ENCODE measurements around the gene ANXA2. TPM values are rescaled to one million over a fixed set of nuclear protein-coding genes. Genes with fewer than 3 reads are reported as not detected.

The ANXA2 gene
- total and polyA plus RNA-seq, 4 donors: 62.7 to 138 (median 107) TPM

GRCh38 chr15:60386615-60387014 lies 11.2 kb downstream of the ANXA2 start (continued):
- TF ChIP-seq ZBTB33 (IDR thresholded peaks at IDR 0.05) (no peak), JUND (IDR thresholded peaks at IDR 0.05) (no peak), NR2F2 (IDR thresholded peaks at IDR 0.05) (no peak), YY1 (IDR thresholded peaks at IDR 0.05) (no peak), RAD21 (IDR thresholded peaks at IDR 0.05) (no peak), ATF3 (IDR thresholded peaks at IDR 0.05) (no peak), SP1 (IDR thresholded peaks at IDR 0.05) (no peak), FOXA1 (IDR thresholded peaks at IDR 0.05) (no peak), FOXA2 (IDR thresholded peaks at IDR 0.05) (no peak), EGR1 (IDR thresholded peaks at IDR 0.05; ENCODE audit: low read depth in 2 of 2) (no peak)

- WGBS: 95% methylated on average over 7 of the region's 7 CpGs
- Histone ChIP-seq H3K4me3 (ENCODE audit: low read depth in 1 of 3, low read length in 3 of 3) (no peak overlapping the region), H3K9me3 (ENCODE audit: control insufficient read depth in 4 of 4, low read length in 3 of 4) (no peaks in the 10 kb centered on the region), H3K36me3 (ENCODE audit: control insufficient read depth in 4 of 4, insufficient read depth in 3 of 4, low read depth in 1 of 4, low read length in 3 of 4) (peaks cover 0 to 5% (median 1%) of the 10 kb centered on the region in 4 donors), H3K27me3 (ENCODE audit: control insufficient read depth in 4 of 4, insufficient read depth in 4 of 4, low read length in 3 of 4) (no peaks in the 10 kb centered on the region), H3K27ac (ENCODE audit: low read depth in 1 of 2, low read length in 2 of 2) (no peak overlapping the region), H3K4me1 (ENCODE audit: control insufficient read depth in 4 of 4, insufficient read depth in 4 of 4, low read length in 3 of 4) (peaks cover under 1 to 17% (median 10%) of the 10 kb centered on the region in 4 donors), H3K9ac (ENCODE audit: low read depth in 1 of 2, low read length in 2 of 2) (no peak overlapping the region)
- DNase-seq (ENCODE audit: low spot score): no peak
- no peak for TF ChIP-seq FOXA1 (IDR thresholded peaks at IDR 0.05)
Observed at GRCh38 chr15:60385620-60386552, 11.9 kb downstream of the ANXA2 start.

- Histone ChIP-seq H3K27ac (ENCODE audit: low read depth in 1 of 2, low read length in 2 of 2) (no peak overlapping the region), H3K4me3 (ENCODE audit: low read depth in 1 of 3, low read length in 3 of 3) (no peak overlapping the region), H3K36me3 (ENCODE audit: control insufficient read depth in 4 of 4, insufficient read depth in 3 of 4, low read depth in 1 of 4, low read length in 3 of 4) (peaks cover 0 to 5% (median 1%) of the 10 kb centered on the region in 4 donors), H3K27me3 (ENCODE audit: control insufficient read depth in 4 of 4, insufficient read depth in 4 of 4, low read length in 3 of 4) (no peaks in the 10 kb centered on the region), H3K4me1 (ENCODE audit: control insufficient read depth in 4 of 4, insufficient read depth in 4 of 4, low read length in 3 of 4) (peaks cover 0 to 9% (median 4%) of the 10 kb centered on the region in 4 donors), H3K9me3 (ENCODE audit: control insufficient read depth in 4 of 4, low read length in 3 of 4) (no peaks in the 10 kb centered on the region), H3K9ac (ENCODE audit: low read depth in 1 of 2, low read length in 2 of 2) (no peak overlapping the region)
- no peak for DNase-seq (ENCODE audit: low spot score)
- TF ChIP-seq HNF4G (IDR thresholded peaks at IDR 0.05) (no peak), REST (IDR thresholded peaks at IDR 0.05) (no peak), CTCF (IDR thresholded peaks at IDR 0.05; ENCODE audit: low read depth, low read length, missing input control) (no peak), JUND (IDR thresholded peaks at IDR 0.05) (no peak), MAX (IDR thresholded peaks at IDR 0.05) (no peak), NR2F2 (IDR thresholded peaks at IDR 0.05) (no peak), TAF1 (conservative IDR thresholded peaks at IDR 0.05) (no peak), ZBTB33 (IDR thresholded peaks at IDR 0.05) (no peak)
- WGBS: 96% methylated on average over 3 of the region's 3 CpGs
Observed at GRCh38 chr15:60384526-60385126, 13.2 kb downstream of the ANXA2 start.

Measured in liver (tissue), 9 donors.